Thyroid gland (tissue), 4 donors: ENCODE results near the gene PIGQ. TPM values are rescaled to one million over a fixed set of nuclear protein-coding genes. Genes with fewer than 3 reads are reported as not detected.
A peak's percentile ranks its signal among the peaks of the same experiment; 100 is the strongest.

ENCODE experiments used
- DNase-seq, 2 donors: peaks; one replicate each; pipeline ENCODE4 v3.0.0-alpha.2; 2019
- H3K27ac ChIP-seq, 3 donors: fragments of 200-600 bp; sonication (generic); 1 replicate in 2 of 3; 2 replicates in 1 of 3; pipeline ENCODE4 v1.5.1; 2016 to 2019; ENCODE audit warnings: mild to moderate bottlenecking in 1 of 3, moderate library complexity in 1 of 3
- H3K27me3 ChIP-seq: fragments of 200-600 bp; sonication (generic); one replicate; pipeline ENCODE4 v1.5.1; 2019
- H3K36me3 ChIP-seq, 2 donors: fragments of 200-600 bp; sonication (generic); one replicate each; pipeline ENCODE4 v1.5.1; 2016 to 2019
- H3K4me1 ChIP-seq, 2 donors: fragments of 200-600 bp; sonication (generic); one replicate each; pipeline ENCODE4 v1.5.1; 2017 to 2019
- H3K4me3 ChIP-seq, 3 donors: fragments of 200-600 bp; sonication (generic); replicated peaks in 1 of 3; 1 replicate in 2 of 3; 2 replicates in 1 of 3; pipeline ENCODE4 v1.5.1; 2016; ENCODE audit warnings: mild to moderate bottlenecking in 1 of 3
- H3K9me3 ChIP-seq: fragments of 200-600 bp; sonication (generic); one replicate; pipeline ENCODE4 v1.5.1; 2017
- POLR2A ChIP-seq, 2 donors: fragments of 450-650 bp; IDR thresholded peaks; one replicate each; pipeline ENCODE4 v1.6.1; 2017; ENCODE audit warnings: antibody characterized with exemption in 2 of 2, mild to moderate bottlenecking in 2 of 2, moderate library complexity in 1 of 2
- WGBS, 2 donors: methylation state at CpG; one replicate each; pipeline ENCODE4 v1.1.5; 2017; 5-methylcytosine and 5-hydroxymethylcytosine counted together
- intact Hi-C: fragments of 100-400 bp; cut with DNase I; formaldehyde crosslinking; loops from one replicate; pipeline ENCODE4 v1.15.1; 2023
- microRNA-seq: library from miRNA; unstranded; fragments of <30 nt; microRNA quantifications from one replicate; pipeline ENCODE4, GENCODE V29; 2016
- small RNA-seq: library from RNA; depleted of rRNA; stranded (forward); fragments of <200 nt; gene quantifications from one replicate; pipeline ENCODE3, GENCODE V24; 2016
- total RNA-seq, 4 donors: library from RNA; depleted of rRNA; stranded (reverse); fragments of >200 nt; gene quantifications; one replicate each; pipeline ENCODE4 v1.2.3, GENCODE V29; 2016
- TF ChIP-seq, protein P1 (sequence below), 6 experiments: fragments of 200-600 bp in 3 of 6; fragments of 450-650 bp in 3 of 6; sonication (generic) in 3 of 6; IDR thresholded peaks; one replicate each; pipeline ENCODE4 v1.5.1; 2016 to 2019; ENCODE audit warnings: antibody characterized with exemption in 6 of 6, mild to moderate bottlenecking in 2 of 6, inconsistent platforms in 1 of 6, moderate library complexity in 1 of 6

The PIGQ gene
- total RNA-seq, 4 donors from 2014 or later = 69.6 to 125 (median 108) TPM

- Histone ChIP-seq H3K4me1 (peaks cover 11 to 24% of the 10 kb centered on the region in 2 donors), H3K27ac (no peak within 1 kb of the TSS), H3K4me3 (no peak within 1 kb of the TSS), H3K27me3 (no peaks in the 10 kb centered on the region), H3K9me3 (no peaks in the 10 kb centered on the region), H3K36me3 (peaks cover 7 to 11% of the 10 kb centered on the region in 2 donors)
- peak; percentile 56 to 65 for DNase-seq
- intact Hi-C loops = loop anchor here (5.0 kb wide), 1 partner anchor 39 kb away; the partner anchor contains the start of gene RAB40C
- WGBS, 2 donors = no CpG with 5 or more reads among the region's 23 CpGs
- TF ChIP-seq, protein P1, sequence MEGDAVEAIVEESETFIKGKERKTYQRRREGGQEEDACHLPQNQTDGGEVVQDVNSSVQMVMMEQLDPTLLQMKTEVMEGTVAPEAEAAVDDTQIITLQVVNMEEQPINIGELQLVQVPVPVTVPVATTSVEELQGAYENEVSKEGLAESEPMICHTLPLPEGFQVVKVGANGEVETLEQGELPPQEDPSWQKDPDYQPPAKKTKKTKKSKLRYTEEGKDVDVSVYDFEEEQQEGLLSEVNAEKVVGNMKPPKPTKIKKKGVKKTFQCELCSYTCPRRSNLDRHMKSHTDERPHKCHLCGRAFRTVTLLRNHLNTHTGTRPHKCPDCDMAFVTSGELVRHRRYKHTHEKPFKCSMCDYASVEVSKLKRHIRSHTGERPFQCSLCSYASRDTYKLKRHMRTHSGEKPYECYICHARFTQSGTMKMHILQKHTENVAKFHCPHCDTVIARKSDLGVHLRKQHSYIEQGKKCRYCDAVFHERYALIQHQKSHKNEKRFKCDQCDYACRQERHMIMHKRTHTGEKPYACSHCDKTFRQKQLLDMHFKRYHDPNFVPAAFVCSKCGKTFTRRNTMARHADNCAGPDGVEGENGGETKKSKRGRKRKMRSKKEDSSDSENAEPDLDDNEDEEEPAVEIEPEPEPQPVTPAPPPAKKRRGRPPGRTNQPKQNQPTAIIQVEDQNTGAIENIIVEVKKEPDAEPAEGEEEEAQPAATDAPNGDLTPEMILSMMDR (IDR thresholded peaks at IDR 0.05) = no peak
- no peak for TF ChIP-seq POLR2A (IDR thresholded peaks at IDR 0.05)
These were observed 61.1 kb downstream of the PIGQ start, which contains the start of gene WFIKKN1 for GRCh38 chr16:630815-631405. Gene WFIKKN1 (plus strand): TSS chr16:630985. CDS start chr16:631254, 269 bp downstream.

DNA sequence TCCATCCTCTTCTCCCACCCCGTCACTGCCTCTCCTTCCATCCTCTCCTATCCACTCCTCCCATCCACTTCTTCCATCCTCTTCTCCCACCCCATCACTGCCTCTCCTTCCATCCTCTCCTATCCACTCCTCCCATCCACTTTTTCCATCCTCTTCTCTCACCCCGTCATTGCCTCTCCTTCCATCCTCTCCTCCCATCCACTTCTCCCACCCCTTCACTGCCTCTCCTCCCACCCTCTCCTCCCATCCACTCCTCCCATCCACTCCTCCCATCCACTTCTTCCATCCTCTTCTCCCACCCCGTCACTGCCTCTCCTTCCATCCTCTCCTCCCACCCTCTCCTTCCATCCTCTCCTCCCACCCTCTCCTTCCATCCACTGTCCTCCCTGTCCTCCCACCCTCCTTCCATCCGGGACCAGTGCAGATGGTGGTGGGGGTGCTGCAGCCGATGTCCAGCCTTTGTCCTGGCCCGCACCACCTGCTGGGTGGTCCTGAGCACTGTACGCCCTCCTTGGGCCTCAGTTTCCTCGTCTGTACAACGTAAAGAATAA lies 62.1 kb downstream of the PIGQ start:
- Histone ChIP-seq H3K27me3 (no peaks in the 10 kb centered on the region), H3K9me3 (no peaks in the 10 kb centered on the region)
- intact Hi-C loops = loop anchor here (5.0 kb wide), 1 partner anchor 40 kb away; the partner anchor contains the start of gene RAB40C

DNA sequence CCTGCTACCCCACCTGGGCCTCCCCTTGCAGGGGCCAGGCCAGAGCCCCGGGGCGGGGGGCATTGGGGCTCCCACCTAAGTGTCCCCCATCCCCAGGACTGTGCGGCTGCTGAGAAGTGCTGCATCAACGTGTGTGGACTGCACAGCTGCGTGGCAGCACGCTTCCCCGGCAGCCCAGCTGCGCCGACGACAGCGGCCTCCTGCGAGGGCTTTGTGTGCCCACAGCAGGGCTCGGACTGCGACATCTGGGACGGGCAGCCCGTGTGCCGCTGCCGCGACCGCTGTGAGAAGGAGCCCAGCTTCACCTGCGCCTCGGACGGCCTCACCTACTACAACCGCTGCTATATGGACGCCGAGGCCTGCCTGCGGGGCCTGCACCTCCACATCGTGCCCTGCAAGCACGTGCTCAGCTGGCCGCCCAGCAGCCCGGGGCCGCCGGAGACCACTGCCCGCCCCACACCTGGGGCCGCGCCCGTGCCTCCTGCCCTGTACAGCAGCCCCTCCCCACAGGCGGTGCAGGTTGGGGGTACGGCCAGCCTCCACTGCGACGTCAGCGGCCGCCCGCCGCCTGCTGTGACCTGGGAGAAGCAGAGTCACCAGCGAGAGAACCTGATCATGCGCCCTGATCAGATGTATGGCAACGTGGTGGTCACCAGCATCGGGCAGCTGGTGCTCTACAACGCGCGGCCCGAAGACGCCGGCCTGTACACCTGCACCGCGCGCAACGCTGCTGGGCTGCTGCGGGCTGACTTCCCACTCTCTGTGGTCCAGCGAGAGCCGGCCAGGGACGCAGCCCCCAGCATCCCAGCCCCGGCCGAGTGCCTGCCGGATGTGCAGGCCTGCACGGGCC lies 62.9 kb downstream of the PIGQ start:
- no peak for DNase-seq
- intact Hi-C loops = loop anchor here (5.0 kb wide), 1 partner anchor 40 kb away; the partner anchor contains the start of gene RAB40C
- peaks cover 16 to 29% of the 10 kb centered on the region in 2 donors for H3K4me1 ChIP-seq

More for the DNA sequence above, 62.1 kb downstream of the PIGQ start:
- DNase-seq = no peak
- WGBS, 2 donors = 59% methylated on average over 9 of the region's 9 CpGs
- TF ChIP-seq POLR2A (IDR thresholded peaks at IDR 0.05) = no peak
- TF ChIP-seq, protein P1 (IDR thresholded peaks at IDR 0.05) = no peak
- Histone ChIP-seq H3K36me3 (peaks cover 7 to 8% of the 10 kb centered on the region in 2 donors), H3K4me3 (no peak overlapping the region), H3K27ac (no peak overlapping the region), H3K4me1 (peaks cover 11 to 24% of the 10 kb centered on the region in 2 donors)

DNA sequence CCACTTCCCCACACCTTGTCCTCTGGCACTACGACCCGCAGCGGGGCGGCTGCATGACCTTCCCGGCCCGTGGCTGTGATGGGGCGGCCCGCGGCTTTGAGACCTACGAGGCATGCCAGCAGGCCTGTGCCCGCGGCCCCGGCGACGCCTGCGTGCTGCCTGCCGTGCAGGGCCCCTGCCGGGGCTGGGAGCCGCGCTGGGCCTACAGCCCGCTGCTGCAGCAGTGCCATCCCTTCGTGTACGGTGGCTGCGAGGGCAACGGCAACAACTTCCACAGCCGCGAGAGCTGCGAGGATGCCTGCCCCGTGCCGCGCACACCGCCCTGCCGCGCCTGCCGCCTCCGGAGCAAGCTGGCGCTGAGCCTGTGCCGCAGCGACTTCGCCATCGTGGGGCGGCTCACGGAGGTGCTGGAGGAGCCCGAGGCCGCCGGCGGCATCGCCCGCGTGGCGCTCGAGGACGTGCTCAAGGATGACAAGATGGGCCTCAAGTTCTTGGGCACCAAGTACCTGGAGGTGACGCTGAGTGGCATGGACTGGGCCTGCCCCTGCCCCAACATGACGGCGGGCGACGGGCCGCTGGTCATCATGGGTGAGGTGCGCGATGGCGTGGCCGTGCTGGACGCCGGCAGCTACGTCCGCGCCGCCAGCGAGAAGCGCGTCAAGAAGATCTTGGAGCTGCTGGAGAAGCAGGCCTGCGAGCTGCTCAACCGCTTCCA lies 63.7 kb downstream of the PIGQ start:
- Histone ChIP-seq H3K9me3 (no peaks in the 10 kb centered on the region), H3K4me3 (no peak overlapping the region), H3K4me1 (peaks cover 19 to 33% of the 10 kb centered on the region in 2 donors), H3K27me3 (no peaks in the 10 kb centered on the region), H3K27ac (no peak overlapping the region), H3K36me3 (peaks cover 0 to 8% of the 10 kb centered on the region in 2 donors)
- no peak for DNase-seq
- 98% methylated on average over 44 to 62 of the region's 74 CpGs for WGBS, 2 donors
- TF ChIP-seq, protein P1 (IDR thresholded peaks at IDR 0.05) = no peak
- TF ChIP-seq POLR2A (IDR thresholded peaks at IDR 0.05) = no peak
- intact Hi-C loops = loop anchor here (5.0 kb wide), 1 partner anchor 41 kb away; the partner anchor contains the start of gene RAB40C

More for the DNA sequence above, 62.9 kb downstream of the PIGQ start:
- Histone ChIP-seq H3K9me3 (no peaks in the 10 kb centered on the region), H3K27ac (no peak overlapping the region), H3K36me3 (peaks cover 0 to 8% of the 10 kb centered on the region in 2 donors), H3K4me3 (no peak overlapping the region), H3K27me3 (no peaks in the 10 kb centered on the region)
- WGBS, 2 donors = 96 to 100% methylated on average over 12 to 30 of the region's 67 CpGs
- TF ChIP-seq, protein P1 (IDR thresholded peaks at IDR 0.05) = no peak
- TF ChIP-seq POLR2A (IDR thresholded peaks at IDR 0.05) = no peak

Small RNA genes within 50 kb of the gene (microRNA-seq; reads per million reads assigned to microRNA genes)
- gene MIR3176 = not detected
- not detected for gene MIR5587

Small RNA genes within 50 kb of the gene (small RNA-seq; reads per million reads assigned to genes)
- not detected for gene MIR3176
- not detected for gene MIR5587
- not detected for gene Z98883.1

Other genes with a start within 250 kb of the PIGQ start
- gene AXIN1, start 217.2 kb upstream of the PIGQ start, total RNA-seq = 10 to 100 TPM; 17.5 to 29.7 (median 26.4) TPM
- gene MRPL28, start 199.4 kb upstream of the PIGQ start, total RNA-seq = 100 to 1,000 TPM in 1 of 4 donors, 10 to 100 TPM in 3; 39.9 to 106 (median 80.7) TPM
- 10 to 100 TPM; 31.6 to 83.3 (median 62.2) TPM for gene PGAP6, start 188.0 kb upstream of the PIGQ start, total RNA-seq
- 10 to 100 TPM; 31.7 to 65.0 (median 59.7) TPM for gene NME4, start 172.8 kb upstream of the PIGQ start, total RNA-seq
- gene DECR2, start 168.1 kb upstream of the PIGQ start, total RNA-seq = 10 to 100 TPM in 2 of 4 donors, 1 to 10 TPM in 2; 3.1 to 13.5 (median 9.5) TPM
- gene RAB11FIP3, start 144.3 kb upstream of the PIGQ start, total RNA-seq = 10 to 100 TPM; 26.6 to 34.3 (median 28.0) TPM
- gene CAPN15, start 42.3 kb upstream of the PIGQ start, total RNA-seq = 10 to 100 TPM; 19.6 to 42.6 (median 29.0) TPM
- not detected for gene PRR35, start 9.6 kb upstream of the PIGQ start, total RNA-seq
- gene NHLRC4, start 3.0 kb upstream of the PIGQ start, total RNA-seq = under 1 TPM in 3 of 4 donors, not detected in 1; 0.63 to 0.81 (median 0.67) TPM
- 10 to 100 TPM; 17.7 to 24.4 (median 18.4) TPM for gene RAB40C, start 20.1 kb downstream of the PIGQ start, total RNA-seq
- 1 to 10 TPM in 1 of 4 donors, under 1 TPM in 3; 0.13 to 1.8 (median 0.77) TPM for gene WFIKKN1, start 61.0 kb downstream of the PIGQ start, total RNA-seq
- gene METTL26, start 66.3 kb downstream of the PIGQ start, total RNA-seq = 100 to 1,000 TPM in 2 of 4 donors, 10 to 100 TPM in 2; 54.2 to 180 (median 115) TPM
- 100 to 1,000 TPM in 1 of 4 donors, 10 to 100 TPM in 3; 61.3 to 124 (median 69.1) TPM for gene MCRIP2, start 71.9 kb downstream of the PIGQ start, total RNA-seq
- gene WDR90, start 79.4 kb downstream of the PIGQ start, total RNA-seq = 10 to 100 TPM; 23.6 to 56.0 (median 34.3) TPM
- 10 to 100 TPM; 49.7 to 81.8 (median 57.6) TPM for gene RHOT2, start 98.2 kb downstream of the PIGQ start, total RNA-seq
- under 1 TPM in 3 of 4 donors, not detected in 1; 0.27 to 0.63 (median 0.56) TPM for gene RHBDL1, start 105.7 kb downstream of the PIGQ start, total RNA-seq
- gene STUB1, start 110.4 kb downstream of the PIGQ start, total RNA-seq = 100 to 1,000 TPM; 134 to 206 (median 162) TPM
- 100 to 1,000 TPM in 3 of 4 donors, 10 to 100 TPM in 1; 72.8 to 156 (median 124) TPM for gene JMJD8, start 114.4 kb downstream of the PIGQ start, total RNA-seq
- gene WDR24, start 120.4 kb downstream of the PIGQ start, total RNA-seq = 10 to 100 TPM; 13.3 to 20.1 (median 17.6) TPM
- 1 to 10 TPM; 5.8 to 7.5 (median 6.9) TPM for gene FBXL16, start 135.8 kb downstream of the PIGQ start, total RNA-seq
- 100 to 1,000 TPM in 1 of 4 donors, 10 to 100 TPM in 3; 51.0 to 109 (median 57.0) TPM for gene METRN, start 145.2 kb downstream of the PIGQ start, total RNA-seq
- gene ANTKMT, start 151.2 kb downstream of the PIGQ start, total RNA-seq = 100 to 1,000 TPM in 1 of 4 donors, 10 to 100 TPM in 3; 56.4 to 109 (median 63.8) TPM
- under 1 TPM in 1 of 4 donors, not detected in 3; 0.27 TPM for gene CCDC78, start 156.5 kb downstream of the PIGQ start, total RNA-seq
- gene HAGHL, start 157.1 kb downstream of the PIGQ start, total RNA-seq = 1 to 10 TPM in 3 of 4 donors, not detected in 1; 3.8 to 8.7 (median 5.1) TPM
- gene CIAO3, start 171.0 kb downstream of the PIGQ start, total RNA-seq = 10 to 100 TPM; 38.7 to 53.8 (median 44.6) TPM
- not detected for gene MSLN, start 190.8 kb downstream of the PIGQ start, total RNA-seq
- 10 to 100 TPM; 14.1 to 27.9 (median 20.8) TPM for gene RPUSD1, start 218.4 kb downstream of the PIGQ start, total RNA-seq
- gene CHTF18, start 218.7 kb downstream of the PIGQ start, total RNA-seq = 10 to 100 TPM; 10.1 to 14.6 (median 11.7) TPM
- gene GNG13, start 230.8 kb downstream of the PIGQ start, total RNA-seq = not detected